MM.1S (cell line): ENCODE data around the gene NDUFB10.
"Not testable (repeated sequence)": the region's sequence is repeated elsewhere in the genome, so short reads cannot be mapped to it uniquely, and the experiment has no call there.

Source experiments
- EZH2 ChIP-seq: fragments of 300-600 bp; sonication (generic); optimal IDR thresholded peaks from 2 replicates; pipeline ENCODE3; 2017; ENCODE audit warnings: low read depth, mild to moderate bottlenecking, antibody characterized with exemption, low read length, mixed read lengths
- EZH2phosphoT487 ChIP-seq: fragments of 300-600 bp; sonication (generic); IDR thresholded peaks from 2 replicates; pipeline ENCODE4 v1.6.1; 2018; ENCODE audit warnings: antibody characterized with exemption, low read length
- TF ChIP-seq, protein P1 (sequence below): fragments of 300-600 bp; sonication (generic); IDR thresholded peaks from 2 replicates; pipeline ENCODE4 v1.5.1; 2016; ENCODE audit warnings: antibody characterized with exemption, low read length, mixed read lengths

DNA sequence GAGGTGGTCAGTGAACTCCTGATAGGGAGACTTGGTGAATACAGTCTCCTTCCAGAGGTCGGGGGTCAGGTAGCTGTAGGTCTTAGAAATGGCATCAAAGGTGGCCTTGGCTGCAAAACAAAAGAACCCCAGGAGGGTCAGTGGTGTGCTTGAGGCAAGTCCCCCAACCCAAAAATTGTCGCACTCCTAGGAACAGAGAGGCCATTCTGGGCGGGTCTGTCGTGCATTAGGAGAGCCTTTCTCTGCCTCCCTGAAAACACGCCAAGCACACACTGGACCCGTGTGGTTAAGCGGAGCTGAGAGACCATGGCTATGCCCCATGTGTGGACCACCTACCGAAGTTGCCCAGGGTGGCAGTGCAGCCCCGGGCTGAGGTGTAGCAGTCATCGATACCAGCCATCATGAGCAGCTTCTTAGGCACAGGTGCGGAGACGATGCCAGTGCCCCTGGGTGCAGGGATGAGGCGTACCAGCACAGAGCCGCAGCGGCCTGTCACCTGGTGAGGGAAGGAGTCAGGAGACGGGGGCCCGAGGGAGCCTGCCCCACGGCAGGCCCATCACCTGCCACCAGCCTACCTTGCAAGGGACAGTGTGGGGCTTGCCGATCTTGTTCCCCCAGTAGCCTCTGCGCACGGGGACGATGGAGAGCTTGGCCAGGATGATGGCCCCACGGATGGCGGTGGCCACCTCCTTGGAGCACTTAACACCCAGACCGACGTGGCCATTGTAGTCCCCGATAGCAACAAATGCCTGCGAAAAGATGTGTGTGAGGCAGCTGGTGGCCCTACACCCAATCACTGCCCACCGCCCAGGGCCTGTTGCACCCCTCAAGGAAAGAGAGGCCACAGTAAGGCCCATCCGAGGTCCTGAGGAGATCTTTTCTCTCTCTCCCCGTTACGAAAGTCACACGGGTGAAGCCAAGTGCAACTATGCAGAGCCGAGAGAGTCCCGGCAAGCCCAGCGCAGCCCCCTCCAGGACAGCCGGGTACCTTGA lies 3.1 kb downstream of the NDUFB10 start:
- TF ChIP-seq, protein P1, sequence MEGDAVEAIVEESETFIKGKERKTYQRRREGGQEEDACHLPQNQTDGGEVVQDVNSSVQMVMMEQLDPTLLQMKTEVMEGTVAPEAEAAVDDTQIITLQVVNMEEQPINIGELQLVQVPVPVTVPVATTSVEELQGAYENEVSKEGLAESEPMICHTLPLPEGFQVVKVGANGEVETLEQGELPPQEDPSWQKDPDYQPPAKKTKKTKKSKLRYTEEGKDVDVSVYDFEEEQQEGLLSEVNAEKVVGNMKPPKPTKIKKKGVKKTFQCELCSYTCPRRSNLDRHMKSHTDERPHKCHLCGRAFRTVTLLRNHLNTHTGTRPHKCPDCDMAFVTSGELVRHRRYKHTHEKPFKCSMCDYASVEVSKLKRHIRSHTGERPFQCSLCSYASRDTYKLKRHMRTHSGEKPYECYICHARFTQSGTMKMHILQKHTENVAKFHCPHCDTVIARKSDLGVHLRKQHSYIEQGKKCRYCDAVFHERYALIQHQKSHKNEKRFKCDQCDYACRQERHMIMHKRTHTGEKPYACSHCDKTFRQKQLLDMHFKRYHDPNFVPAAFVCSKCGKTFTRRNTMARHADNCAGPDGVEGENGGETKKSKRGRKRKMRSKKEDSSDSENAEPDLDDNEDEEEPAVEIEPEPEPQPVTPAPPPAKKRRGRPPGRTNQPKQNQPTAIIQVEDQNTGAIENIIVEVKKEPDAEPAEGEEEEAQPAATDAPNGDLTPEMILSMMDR = not testable (repeated sequence)
- TF ChIP-seq EZH2, EZH2phosphoT487: not testable (repeated sequence)
